GM12878 (cell line): ENCODE measurements around the gene HTRA2. TPM values are rescaled to one million over a fixed set of nuclear protein-coding genes. Genes with fewer than 3 reads are reported as not detected.

Experiments used
- CEBPB ChIP-seq, 2 experiments: fragments of 150-350 bp in 1 of 2; IDR thresholded peaks; 2 replicates each; pipeline ENCODE4 v1.6.1; 2012 to 2014; ENCODE audit warnings: low read depth in 2 of 2, low read length in 2 of 2, borderline replicate concordance in 1 of 2, inconsistent platforms in 1 of 2
- ETV6 ChIP-seq, 2 experiments: fragments of 450-650 bp in 1 of 2; IDR thresholded peaks in 1 of 2; conservative IDR thresholded peaks in 1 of 2; 2 replicates each; pipeline ENCODE4 v1.6.1; 2014; ENCODE audit warnings: antibody characterized with exemption in 1 of 2, borderline replicate concordance in 1 of 2, low read depth in 1 of 2, mild to moderate bottlenecking in 1 of 2, moderate library complexity in 1 of 2
- EZH2 ChIP-seq: IDR thresholded peaks from 2 replicates; pipeline ENCODE4 v1.6.1; 2012; ENCODE audit warnings: low read depth, mild to moderate bottlenecking, control low read depth, inconsistent platforms, low read length, borderline replicate concordance; ENCODE audit not compliant: control insufficient read depth
- HCFC1 ChIP-seq: fragments of 150-350 bp; IDR thresholded peaks from 2 replicates; pipeline ENCODE4 v1.6.1; 2014; ENCODE audit warnings: low read length
- HDGF ChIP-seq: fragments of 450-650 bp; IDR thresholded peaks from 2 replicates; pipeline ENCODE4 v1.6.1; 2016; ENCODE audit warnings: antibody characterized with exemption
- HSF1 ChIP-seq: fragments of 150-350 bp; IDR thresholded peaks from 2 replicates; pipeline ENCODE4 v1.6.1; 2014; ENCODE audit warnings: mild to moderate bottlenecking, low read depth, low read length
- KDM1A ChIP-seq: fragments of 200-600 bp; sonication (generic); IDR thresholded peaks from 2 replicates; pipeline ENCODE4 v1.6.1; 2016; ENCODE audit warnings: borderline replicate concordance
- NRF1 ChIP-seq: conservative IDR thresholded peaks from 2 replicates; pipeline ENCODE4 v1.6.1; 2011; ENCODE audit warnings: mild to moderate bottlenecking, low read depth, low read length, improper control_type of control experiment
- POLR2AphosphoS5 ChIP-seq: IDR thresholded peaks from 2 replicates; pipeline ENCODE4 v1.6.1; 2011; ENCODE audit warnings: mild to moderate bottlenecking, low read length, inconsistent platforms
- TBL1XR1 ChIP-seq: IDR thresholded peaks from 2 replicates; pipeline ENCODE4 v1.6.1; 2012; ENCODE audit warnings: low read depth, low read length, improper control_type of control experiment
- WRNIP1 ChIP-seq: IDR thresholded peaks from 2 replicates; pipeline ENCODE4 v1.6.1; 2011; ENCODE audit warnings: low read depth, low read length, improper control_type of control experiment, borderline replicate concordance
- YY1 ChIP-seq: IDR thresholded peaks from 2 replicates; pipeline ENCODE4 v1.6.1; 2011; ENCODE audit warnings: low read depth, mild to moderate bottlenecking, low read length
- ZBTB11 ChIP-seq: fragments of 450-650 bp; formaldehyde crosslinking; IDR thresholded peaks from 2 replicates; pipeline ENCODE4 v1.5.0; 2022; ENCODE audit warnings: mild to moderate bottlenecking, missing genetic modification characterization
- ZNF207 ChIP-seq: fragments of 450-650 bp; IDR thresholded peaks from 2 replicates; pipeline ENCODE4 v1.6.1; 2014; ENCODE audit warnings: antibody characterized with exemption, mild to moderate bottlenecking, borderline replicate concordance
- ZNF24 ChIP-seq: fragments of 450-650 bp; IDR thresholded peaks from 2 replicates; pipeline ENCODE4 v1.6.1; 2017; ENCODE audit warnings: antibody characterized with exemption, mild to moderate bottlenecking
- polyA plus RNA-seq, 11 experiments: library from polyadenylated mRNA; depleted of rRNA in 4 of 11; unstranded in 6 of 11; stranded (reverse) in 5 of 11; fragments of >200 nt; fragmentation: Nextera tagmentation in 4 of 11; fragmentation: Illumina TruSeq in 1 of 11; extraction: Ambion mirVana in 4 of 11; extraction: Trizol in 1 of 11; gene quantifications; 1 replicate in 1 of 11; 2 replicates in 10 of 11; pipeline versions ENCODE4 v1.2.1 to v1.2.3, GENCODE V29; 2011 to 2016; ENCODE audit warnings: inconsistent platforms in 2 of 11, missing spikeins in 2 of 11, low read depth in 1 of 11
- total RNA-seq, 4 experiments: library from RNA; depleted of rRNA in 3 of 4; stranded (reverse); fragments of >200 nt in 3 of 4; fragmentation: Illumina TruSeq in 1 of 4; extraction: Trizol in 1 of 4; gene quantifications; 2 replicates each; pipeline versions ENCODE4 v1.2.1 to v1.2.3, GENCODE V29; 2013 to 2021
- TF ChIP-seq, protein P1 (sequence below): fragments of 450-650 bp; IDR thresholded peaks from 2 replicates; pipeline ENCODE4 v1.6.1; 2016; ENCODE audit warnings: mild to moderate bottlenecking, moderate library complexity, borderline replicate concordance
- TF ChIP-seq, protein P2 (sequence below): fragments of 450-650 bp; conservative IDR thresholded peaks from 2 replicates; pipeline ENCODE4 v1.6.1; 2017; ENCODE audit warnings: mild to moderate bottlenecking, moderate library complexity

The HTRA2 gene
- total and polyA plus RNA-seq, 10 of the 15 experiments (the other 5 are each of a cell fraction or from before 2014, with no cell fraction given): 42.3 to 73.9 (median 54.6) TPM

DNA sequence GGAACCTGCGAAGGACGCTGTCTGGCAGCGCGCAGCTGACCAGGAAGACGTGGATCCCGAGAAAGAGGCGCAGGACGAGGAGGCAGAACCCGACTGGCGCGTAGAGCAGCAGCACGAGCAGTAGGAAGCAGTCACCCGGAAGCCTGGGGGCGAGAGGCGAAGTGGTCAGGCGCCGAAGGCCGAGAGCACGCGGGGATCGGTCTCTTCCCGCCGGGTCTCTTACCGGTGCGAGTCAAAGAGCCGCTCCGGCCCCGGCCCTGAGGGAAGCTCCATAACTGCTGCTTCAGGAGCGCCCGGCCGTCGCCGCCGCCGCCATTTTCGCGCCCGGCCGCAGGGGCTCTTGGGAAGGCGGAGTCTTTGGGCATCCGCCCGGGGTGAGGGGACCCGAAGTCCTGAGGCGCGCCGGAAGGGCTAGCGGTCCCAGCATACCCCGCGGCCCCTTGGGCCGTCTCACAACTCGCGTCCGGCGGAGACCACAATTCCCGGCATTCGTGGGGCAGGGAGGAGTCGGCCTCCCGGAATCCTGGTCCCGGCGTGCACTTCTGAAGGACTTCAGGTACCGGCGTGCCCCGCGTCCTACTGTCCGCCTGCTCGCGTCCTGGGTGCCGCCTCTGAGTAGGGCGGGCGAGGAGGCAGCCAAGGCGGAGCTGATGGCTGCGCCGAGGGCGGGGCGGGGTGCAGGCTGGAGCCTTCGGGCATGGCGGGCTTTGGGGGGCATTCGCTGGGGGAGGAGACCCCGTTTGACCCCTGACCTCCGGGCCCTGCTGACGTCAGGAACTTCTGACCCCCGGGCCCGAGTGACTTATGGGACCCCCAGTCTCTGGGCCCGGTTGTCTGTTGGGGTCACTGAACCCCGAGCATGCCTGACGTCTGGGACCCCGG is at the start of gene HTRA2, which contains the start of gene AUP1 (continued):
- TF ChIP-seq ZBTB11 (CRISPR knock-in tag) (0 out of 2 replicates have a peak, but pooled peaks have one; percentile 25), HSF1 (no peak), HDGF (peak; percentile 76; the same call in 1 of the 2 replicates), HCFC1 (peak; percentile 96), TBL1XR1 (no peak; the same call in 1 of the 2 replicates), POLR2AphosphoS5 (peak; percentile 86), WRNIP1 (no peak), EZH2 (no peak), ZNF24 (no peak), ZNF207 (0 out of 2 replicates have a peak, but pooled peaks have one; percentile 52), ETV6 (conservative IDR thresholded peaks at IDR 0.05 in 1 of 2, IDR thresholded peaks at IDR 0.05 in 1 of 2; ENCODE audit: borderline replicate concordance in 1 of 2, low read depth in 1 of 2) (no peak), KDM1A (no peak), YY1 (peak; percentile 98), CEBPB (IDR thresholded peaks at IDR 0.05; ENCODE audit: borderline replicate concordance in 1 of 2, low read depth in 2 of 2, low read length in 2 of 2) (no peak), NRF1 (no peak)
- TF ChIP-seq, protein P1, sequence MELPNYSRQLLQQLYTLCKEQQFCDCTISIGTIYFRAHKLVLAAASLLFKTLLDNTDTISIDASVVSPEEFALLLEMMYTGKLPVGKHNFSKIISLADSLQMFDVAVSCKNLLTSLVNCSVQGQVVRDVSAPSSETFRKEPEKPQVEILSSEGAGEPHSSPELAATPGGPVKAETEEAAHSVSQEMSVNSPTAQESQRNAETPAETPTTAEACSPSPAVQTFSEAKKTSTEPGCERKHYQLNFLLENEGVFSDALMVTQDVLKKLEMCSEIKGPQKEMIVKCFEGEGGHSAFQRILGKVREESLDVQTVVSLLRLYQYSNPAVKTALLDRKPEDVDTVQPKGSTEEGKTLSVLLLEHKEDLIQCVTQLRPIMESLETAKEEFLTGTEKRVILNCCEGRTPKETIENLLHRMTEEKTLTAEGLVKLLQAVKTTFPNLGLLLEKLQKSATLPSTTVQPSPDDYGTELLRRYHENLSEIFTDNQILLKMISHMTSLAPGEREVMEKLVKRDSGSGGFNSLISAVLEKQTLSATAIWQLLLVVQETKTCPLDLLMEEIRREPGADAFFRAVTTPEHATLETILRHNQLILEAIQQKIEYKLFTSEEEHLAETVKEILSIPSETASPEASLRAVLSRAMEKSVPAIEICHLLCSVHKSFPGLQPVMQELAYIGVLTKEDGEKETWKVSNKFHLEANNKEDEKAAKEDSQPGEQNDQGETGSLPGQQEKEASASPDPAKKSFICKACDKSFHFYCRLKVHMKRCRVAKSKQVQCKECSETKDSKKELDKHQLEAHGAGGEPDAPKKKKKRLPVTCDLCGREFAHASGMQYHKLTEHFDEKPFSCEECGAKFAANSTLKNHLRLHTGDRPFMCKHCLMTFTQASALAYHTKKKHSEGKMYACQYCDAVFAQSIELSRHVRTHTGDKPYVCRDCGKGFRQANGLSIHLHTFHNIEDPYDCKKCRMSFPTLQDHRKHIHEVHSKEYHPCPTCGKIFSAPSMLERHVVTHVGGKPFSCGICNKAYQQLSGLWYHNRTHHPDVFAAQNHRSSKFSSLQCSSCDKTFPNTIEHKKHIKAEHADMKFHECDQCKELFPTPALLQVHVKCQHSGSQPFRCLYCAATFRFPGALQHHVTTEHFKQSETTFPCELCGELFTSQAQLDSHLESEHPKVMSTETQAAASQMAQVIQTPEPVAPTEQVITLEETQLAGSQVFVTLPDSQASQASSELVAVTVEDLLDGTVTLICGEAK: peak; percentile 89
- TF ChIP-seq, protein P2, sequence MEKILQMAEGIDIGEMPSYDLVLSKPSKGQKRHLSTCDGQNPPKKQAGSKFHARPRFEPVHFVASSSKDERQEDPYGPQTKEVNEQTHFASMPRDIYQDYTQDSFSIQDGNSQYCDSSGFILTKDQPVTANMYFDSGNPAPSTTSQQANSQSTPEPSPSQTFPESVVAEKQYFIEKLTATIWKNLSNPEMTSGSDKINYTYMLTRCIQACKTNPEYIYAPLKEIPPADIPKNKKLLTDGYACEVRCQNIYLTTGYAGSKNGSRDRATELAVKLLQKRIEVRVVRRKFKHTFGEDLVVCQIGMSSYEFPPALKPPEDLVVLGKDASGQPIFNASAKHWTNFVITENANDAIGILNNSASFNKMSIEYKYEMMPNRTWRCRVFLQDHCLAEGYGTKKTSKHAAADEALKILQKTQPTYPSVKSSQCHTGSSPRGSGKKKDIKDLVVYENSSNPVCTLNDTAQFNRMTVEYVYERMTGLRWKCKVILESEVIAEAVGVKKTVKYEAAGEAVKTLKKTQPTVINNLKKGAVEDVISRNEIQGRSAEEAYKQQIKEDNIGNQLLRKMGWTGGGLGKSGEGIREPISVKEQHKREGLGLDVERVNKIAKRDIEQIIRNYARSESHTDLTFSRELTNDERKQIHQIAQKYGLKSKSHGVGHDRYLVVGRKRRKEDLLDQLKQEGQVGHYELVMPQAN: peak; percentile 65; the same call in 1 of the 2 replicates
